CD4-positive, alpha-beta T cell (primary cell): ENCODE measurements around the gene CDC42EP3. TPM values are rescaled to one million over a fixed set of nuclear protein-coding genes. Genes with fewer than 3 reads are reported as not detected.
A peak's percentile ranks its signal among the peaks of the same experiment; 100 is the strongest.

Source experiments
- ATAC-seq: fragments of 200-7000 bp; cut with Tn5 transposase; one replicate; pipeline ENCODE4 v1.10.0; 2022; ENCODE audit warnings: mild to moderate bottlenecking; ENCODE audit not compliant: poor library complexity
- CTCF ChIA-PET: fragments of 350-600 bp; sonication (Branson Sonifier 250); formaldehyde crosslinking; loops from one replicate; lab custom pipeline; 2021; ENCODE audit warnings: antibody characterized with exemption, inconsistent platforms; lab: Charles Lee
- POLR2A ChIA-PET: fragments of 350-600 bp; sonication (Branson Sonifier 250); formaldehyde crosslinking; loops from one replicate; lab custom pipeline; 2021; ENCODE audit warnings: antibody characterized with exemption, inconsistent platforms; lab: Charles Lee
- DNase-seq, 14 experiments: peaks; one replicate each; pipeline ENCODE4 v3.0.0-alpha.2; 2013 to 2020; ENCODE audit warnings: mixed read lengths in 2 of 14
- H3K27ac ChIP-seq, 2 donors: one replicate each; pipeline versions ENCODE4 v1.5.1 to v1.7.0; 2013; ENCODE audit warnings: low read length in 2 of 2, low read depth in 1 of 2, mild to moderate bottlenecking in 1 of 2
- H3K27me3 ChIP-seq, 2 experiments: 1 replicate in 1 of 2; 2 replicates in 1 of 2; pipeline versions ENCODE4 v1.6.1 to v1.7.0; 2013; ENCODE audit warnings: low read length in 2 of 2, control low read depth in 1 of 2, mild to moderate bottlenecking in 1 of 2, moderate library complexity in 1 of 2; ENCODE audit not compliant: insufficient read depth in 2 of 2, control insufficient read depth in 1 of 2
- H3K36me3 ChIP-seq: one replicate; pipeline ENCODE4 v1.6.1; 2013; ENCODE audit warnings: low read length, control low read depth; ENCODE audit not compliant: insufficient read depth
- H3K4me1 ChIP-seq: one replicate; pipeline ENCODE4 v1.6.1; 2013; ENCODE audit warnings: low read length, control low read depth; ENCODE audit not compliant: insufficient read depth
- H3K4me3 ChIP-seq: one replicate; pipeline ENCODE4 v1.5.1; 2013; ENCODE audit warnings: mild to moderate bottlenecking, low read length, moderate library complexity
- H3K9me3 ChIP-seq, 2 experiments: 1 replicate in 1 of 2; 2 replicates in 1 of 2; pipeline versions ENCODE4 v1.6.1 to v1.7.0; 2013; ENCODE audit warnings: low read length in 2 of 2, mild to moderate bottlenecking in 2 of 2, control low read depth in 1 of 2, moderate library complexity in 1 of 2; ENCODE audit not compliant: control insufficient read depth in 1 of 2, insufficient read depth in 1 of 2
- H3K27ac Mint-ChIP-seq: one replicate; pipeline ENCODE4 v1.8.0; 2020; ENCODE audit warnings: mixed read lengths
- H3K27me3 Mint-ChIP-seq: one replicate; pipeline ENCODE4 v1.8.0; 2021; ENCODE audit warnings: mixed read lengths
- H3K36me3 Mint-ChIP-seq: one replicate; pipeline ENCODE4 v1.8.0; 2021; ENCODE audit warnings: low read depth, mixed read lengths
- H3K4me1 Mint-ChIP-seq: one replicate; pipeline ENCODE4 v1.8.0; 2021; ENCODE audit warnings: low read depth, mixed read lengths
- H3K4me3 Mint-ChIP-seq: one replicate; pipeline ENCODE4 v1.8.0; 2020; ENCODE audit warnings: mild to moderate bottlenecking, mixed read lengths
- H3K9me3 Mint-ChIP-seq: one replicate; pipeline ENCODE4 v1.8.0; 2020; ENCODE audit warnings: mixed read lengths
- intact Hi-C, 2 experiments: fragments of 100-400 bp; cut with DNase I in 1 of 2; cut with micrococcal nuclease in 1 of 2; formaldehyde crosslinking; loops; one replicate each; pipeline versions ENCODE4 v1.15.1 to v1.9.0; 2023 to 2025; cut with DNase I, micrococcal nuclease
- total RNA-seq, 174 experiments: library from RNA in 2 of 174; stranded (reverse) in 2 of 174; gene quantifications; one replicate each; pipeline ENCODE4 v1.2.3 and lab custom pipeline; 2021 to 2026
- TF ChIP-seq, protein P1 (sequence below): fragments of 200-600 bp; IDR thresholded peaks from one replicate; pipeline ENCODE4 v1.8.0; 2022; ENCODE audit warnings: antibody characterized with exemption, mild to moderate bottlenecking

CDC42EP3 gene
- total RNA-seq, 2 experiments from 2014 or later: 20.6 to 24.1 TPM

DNA sequence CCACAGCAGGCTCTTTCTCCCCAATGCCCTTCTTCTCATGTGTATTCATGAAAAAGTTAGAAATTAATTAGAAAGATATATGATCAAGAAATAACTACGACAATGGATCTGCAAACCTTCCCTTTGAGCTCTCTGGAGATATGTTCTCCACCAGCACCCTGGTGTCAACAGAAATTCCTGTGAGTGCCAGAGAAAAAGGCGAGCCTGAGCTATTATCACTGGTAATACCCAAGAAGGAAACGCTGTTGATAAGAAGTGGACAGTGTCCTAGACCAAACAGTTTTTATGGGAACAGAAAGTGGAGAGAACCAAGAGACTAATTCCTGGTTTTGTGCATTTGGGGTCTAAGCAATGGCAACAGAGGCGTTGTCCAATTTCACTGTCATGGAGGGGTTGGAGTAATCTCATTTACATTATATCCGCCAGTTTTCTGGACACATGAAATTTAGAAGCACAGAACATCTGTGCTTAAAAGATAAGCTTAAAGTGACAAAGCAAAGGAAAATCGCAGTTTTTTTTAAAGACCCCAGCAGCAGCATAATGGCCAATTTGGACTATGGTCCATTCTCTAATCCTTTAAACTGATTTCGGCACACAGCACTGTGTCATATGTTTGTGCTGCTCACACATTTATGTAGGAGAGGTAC lies 47.2 kb upstream of the CDC42EP3 start:
- H3K27ac ChIP-seq: no peak overlapping the region
- Mint-ChIP-seq H3K9me3 (peaks cover 3% of the 10 kb centered on the region), H3K4me3 (no peak overlapping the region), H3K27ac (no peak overlapping the region), H3K36me3 (peaks cover 4% of the 10 kb centered on the region), H3K4me1 (peaks cover 14% of the 10 kb centered on the region), H3K27me3 (peaks cover 4% of the 10 kb centered on the region)
- DNase-seq: no peak
- no peaks in the 10 kb centered on the region for H3K27me3 ChIP-seq
- no peak for ATAC-seq
- no peaks in the 10 kb centered on the region for H3K36me3 ChIP-seq
- TF ChIP-seq, protein P1, sequence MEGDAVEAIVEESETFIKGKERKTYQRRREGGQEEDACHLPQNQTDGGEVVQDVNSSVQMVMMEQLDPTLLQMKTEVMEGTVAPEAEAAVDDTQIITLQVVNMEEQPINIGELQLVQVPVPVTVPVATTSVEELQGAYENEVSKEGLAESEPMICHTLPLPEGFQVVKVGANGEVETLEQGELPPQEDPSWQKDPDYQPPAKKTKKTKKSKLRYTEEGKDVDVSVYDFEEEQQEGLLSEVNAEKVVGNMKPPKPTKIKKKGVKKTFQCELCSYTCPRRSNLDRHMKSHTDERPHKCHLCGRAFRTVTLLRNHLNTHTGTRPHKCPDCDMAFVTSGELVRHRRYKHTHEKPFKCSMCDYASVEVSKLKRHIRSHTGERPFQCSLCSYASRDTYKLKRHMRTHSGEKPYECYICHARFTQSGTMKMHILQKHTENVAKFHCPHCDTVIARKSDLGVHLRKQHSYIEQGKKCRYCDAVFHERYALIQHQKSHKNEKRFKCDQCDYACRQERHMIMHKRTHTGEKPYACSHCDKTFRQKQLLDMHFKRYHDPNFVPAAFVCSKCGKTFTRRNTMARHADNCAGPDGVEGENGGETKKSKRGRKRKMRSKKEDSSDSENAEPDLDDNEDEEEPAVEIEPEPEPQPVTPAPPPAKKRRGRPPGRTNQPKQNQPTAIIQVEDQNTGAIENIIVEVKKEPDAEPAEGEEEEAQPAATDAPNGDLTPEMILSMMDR: no peak
- ChIA-PET POLR2A (no interaction called here), CTCF (interaction anchor here (0.9 to 1.0 kb wide), 2 partner anchors 274 to 304 kb away, joined by 3 read pairs; no protein-coding TSS in a partner anchor)
- no peak overlapping the region for H3K4me3 ChIP-seq
- no peaks in the 10 kb centered on the region for H3K4me1 ChIP-seq
- intact Hi-C loops: loop anchor here in 1 of 2 experiments (10.0 kb wide), 1 partner anchor 106 kb away; no protein-coding TSS in a partner anchor
- peaks cover 5 to 7% of the 10 kb centered on the region in 2 experiments for H3K9me3 ChIP-seq

- Histone ChIP-seq H3K9me3 (peaks cover 0 to 5% of the 10 kb centered on the region in 2 experiments), H3K27ac (no peak overlapping the region), H3K27me3 (no peaks in the 10 kb centered on the region), H3K4me3 (no peak overlapping the region), H3K36me3 (no peaks in the 10 kb centered on the region), H3K4me1 (peaks cover 11% of the 10 kb centered on the region)
- ATAC-seq (no peak), DNase-seq (peak in 3 of 14 experiments; percentile 13 to 41 (median 19))
- Mint-ChIP-seq H3K9me3 (no peaks in the 10 kb centered on the region), H3K27ac (peak overlapping the region; percentile 13), H3K27me3 (no peaks in the 10 kb centered on the region), H3K4me3 (no peak overlapping the region), H3K4me1 (peaks cover 49% of the 10 kb centered on the region), H3K36me3 (no peaks in the 10 kb centered on the region)
- POLR2A ChIA-PET: interaction anchor here (1.0 kb wide), 1 partner anchor 41 kb away, joined by 3 read pairs; no protein-coding TSS in a partner anchor
- TF ChIP-seq, protein P1: no peak
- CTCF ChIA-PET: no interaction called here
- intact Hi-C loops: loop anchor here in 1 of 2 experiments (10.0 kb wide), 1 partner anchor 112 kb away; no protein-coding TSS in a partner anchor
Measured at GRCh38 chr2:37713258-37713700, 41.8 kb upstream of the CDC42EP3 start.

DNA sequence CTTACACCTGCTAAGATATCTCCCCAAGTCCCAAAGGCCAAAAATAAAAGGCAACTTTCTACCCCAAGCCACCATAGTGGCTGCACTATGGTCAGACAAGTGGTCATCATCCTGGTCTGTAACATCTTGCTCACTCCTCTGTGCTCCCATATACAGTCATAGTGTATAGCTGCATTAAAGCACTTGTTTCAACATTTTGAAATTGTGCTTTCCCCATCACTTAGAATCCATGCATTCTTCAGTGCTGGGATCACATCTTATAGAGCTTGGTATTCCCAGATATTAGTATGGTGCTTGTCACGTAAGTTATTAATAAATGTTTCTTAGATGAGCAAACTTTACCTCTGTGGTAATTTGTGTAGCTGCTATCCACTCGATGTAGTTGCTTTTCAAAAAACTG lies 40.4 kb upstream of the CDC42EP3 start:
- no peaks in the 10 kb centered on the region for H3K9me3 Mint-ChIP-seq
- no peak overlapping the region for H3K27ac ChIP-seq
- DNase-seq (no peak), ATAC-seq (no peak)
- intact Hi-C loops: loop anchor here in 1 of 2 experiments (10.0 kb wide), 1 partner anchor 113 kb away; no protein-coding TSS in a partner anchor
- H3K36me3 Mint-ChIP-seq: no peaks in the 10 kb centered on the region
- ChIA-PET POLR2A (interaction anchor here (1.2 kb wide), 1 partner anchor 28 kb away, joined by 4 read pairs; no protein-coding TSS in a partner anchor), CTCF (no interaction called here)
- no peaks in the 10 kb centered on the region for H3K27me3 Mint-ChIP-seq
- TF ChIP-seq, protein P1: no peak
- H3K4me1 ChIP-seq: peaks cover 11% of the 10 kb centered on the region
- no peak overlapping the region for H3K4me3 ChIP-seq
- peaks cover 0 to 5% of the 10 kb centered on the region in 2 experiments for H3K9me3 ChIP-seq
- peaks cover 60% of the 10 kb centered on the region for H3K4me1 Mint-ChIP-seq
- no peaks in the 10 kb centered on the region for H3K36me3 ChIP-seq
- H3K27ac Mint-ChIP-seq: peak overlapping the region; percentile 4
- no peaks in the 10 kb centered on the region for H3K27me3 ChIP-seq
- peak overlapping the region; percentile 9 for H3K4me3 Mint-ChIP-seq
